Activated B cell treated with CpG ODN at 0.5 μM for 24 hours (primary cell): ENCODE results near the gene ANKH. TPM values are rescaled to one million over a fixed set of nuclear protein-coding genes. Genes with fewer than 3 reads are reported as not detected.
"Not testable (repeated sequence)": the region's sequence is repeated elsewhere in the genome, so short reads cannot be mapped to it uniquely, and the experiment has no call there.

ENCODE experiments used
- ATAC-seq: fragments of 200-7000 bp; cut with Tn5 transposase; one replicate; pipeline ENCODE4 v1.10.0; 2021; ENCODE audit warnings: low read depth, mild to moderate bottlenecking, moderate library complexity
- CTCF ChIA-PET: fragments of 350-600 bp; sonication (Branson Sonifier 250); formaldehyde crosslinking; loops from one replicate; lab custom pipeline; 2021; ENCODE audit warnings: antibody characterized with exemption; lab: Charles Lee
- POLR2A ChIA-PET: fragments of 350-600 bp; sonication (Branson Sonifier 250); formaldehyde crosslinking; loops from one replicate; lab custom pipeline; 2021; ENCODE audit warnings: antibody characterized with exemption; lab: Charles Lee
- DNase-seq: peaks from one replicate; pipeline ENCODE4 v3.0.0; 2022
- H3K27ac Mint-ChIP-seq: one replicate; pipeline ENCODE4 v1.8.0; 2020; ENCODE audit warnings: mixed read lengths
- H3K27me3 Mint-ChIP-seq: one replicate; pipeline ENCODE4 v1.8.0; 2021; ENCODE audit warnings: mixed read lengths
- H3K36me3 Mint-ChIP-seq: one replicate; pipeline ENCODE4 v1.8.0; 2021; ENCODE audit warnings: low read depth, mixed read lengths
- H3K4me1 Mint-ChIP-seq: one replicate; pipeline ENCODE4 v1.8.0; 2021; ENCODE audit warnings: mixed read lengths
- H3K4me3 Mint-ChIP-seq: one replicate; pipeline ENCODE4 v1.8.0; 2020; ENCODE audit warnings: mild to moderate bottlenecking, mixed read lengths
- H3K9me3 Mint-ChIP-seq: one replicate; pipeline ENCODE4 v1.8.0; 2020; ENCODE audit warnings: mixed read lengths
- intact Hi-C: fragments of 100-400 bp; cut with micrococcal nuclease; formaldehyde crosslinking; loops from one replicate; pipeline ENCODE4 v1.15.1; 2024
- total RNA-seq: library from RNA; stranded (reverse); gene quantifications from 2 replicates; pipeline ENCODE4 v1.2.3, GENCODE V29; 2022
- TF ChIP-seq, protein P1 (sequence below): fragments of 200-600 bp; IDR thresholded peaks from one replicate; pipeline ENCODE4 v1.8.0; 2022; ENCODE audit warnings: antibody characterized with exemption, mild to moderate bottlenecking

Gene ANKH
- total RNA-seq, 1 donor from 2014 or later = 43.3 TPM

- Mint-ChIP-seq H3K9me3 (no peaks in the 10 kb centered on the region), H3K4me1 (no peaks in the 10 kb centered on the region), H3K27me3 (no peaks in the 10 kb centered on the region), H3K4me3 (no peak overlapping the region), H3K36me3 (no peaks in the 10 kb centered on the region), H3K27ac (no peak overlapping the region)
- DNase-seq (no peak), ATAC-seq (no peak)
- intact Hi-C loops = no loop called here
- CTCF ChIA-PET = no interaction called here
- POLR2A ChIA-PET = interaction anchor here (1.0 kb wide), 1 partner anchor 47 kb away, joined by 3 read pairs; no protein-coding TSS in a partner anchor
- TF ChIP-seq, protein P1, sequence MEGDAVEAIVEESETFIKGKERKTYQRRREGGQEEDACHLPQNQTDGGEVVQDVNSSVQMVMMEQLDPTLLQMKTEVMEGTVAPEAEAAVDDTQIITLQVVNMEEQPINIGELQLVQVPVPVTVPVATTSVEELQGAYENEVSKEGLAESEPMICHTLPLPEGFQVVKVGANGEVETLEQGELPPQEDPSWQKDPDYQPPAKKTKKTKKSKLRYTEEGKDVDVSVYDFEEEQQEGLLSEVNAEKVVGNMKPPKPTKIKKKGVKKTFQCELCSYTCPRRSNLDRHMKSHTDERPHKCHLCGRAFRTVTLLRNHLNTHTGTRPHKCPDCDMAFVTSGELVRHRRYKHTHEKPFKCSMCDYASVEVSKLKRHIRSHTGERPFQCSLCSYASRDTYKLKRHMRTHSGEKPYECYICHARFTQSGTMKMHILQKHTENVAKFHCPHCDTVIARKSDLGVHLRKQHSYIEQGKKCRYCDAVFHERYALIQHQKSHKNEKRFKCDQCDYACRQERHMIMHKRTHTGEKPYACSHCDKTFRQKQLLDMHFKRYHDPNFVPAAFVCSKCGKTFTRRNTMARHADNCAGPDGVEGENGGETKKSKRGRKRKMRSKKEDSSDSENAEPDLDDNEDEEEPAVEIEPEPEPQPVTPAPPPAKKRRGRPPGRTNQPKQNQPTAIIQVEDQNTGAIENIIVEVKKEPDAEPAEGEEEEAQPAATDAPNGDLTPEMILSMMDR = no peak
Observed at GRCh38 chr5:14825977-14826376, 45.6 kb downstream of the ANKH start.

DNA sequence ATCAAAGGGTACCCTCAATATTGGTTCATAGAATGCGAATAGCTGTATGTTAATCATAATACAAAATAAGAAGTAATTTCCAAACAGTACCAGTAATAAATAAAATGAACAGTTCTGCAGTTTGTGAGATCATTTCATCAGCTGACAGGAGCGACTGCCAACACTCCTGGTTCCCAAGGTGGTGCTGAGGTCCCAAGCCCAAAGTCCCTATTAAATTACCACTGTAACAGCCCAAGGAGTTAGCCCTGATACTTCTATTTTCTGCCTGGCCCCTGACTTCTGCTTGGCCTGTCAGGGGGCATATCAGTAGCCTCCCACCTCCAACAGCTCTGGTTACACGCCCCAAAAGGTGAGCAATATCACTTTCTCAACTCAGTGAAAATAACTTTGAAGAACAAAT is 47.1 kb downstream of the ANKH start:
- Mint-ChIP-seq H3K27ac (no peak overlapping the region), H3K4me1 (peaks cover 3% of the 10 kb centered on the region), H3K36me3 (peaks cover 4% of the 10 kb centered on the region), H3K9me3 (peaks cover 3% of the 10 kb centered on the region), H3K4me3 (no peak overlapping the region), H3K27me3 (no peaks in the 10 kb centered on the region)
- ChIA-PET POLR2A (no interaction called here), CTCF (no interaction called here)
- ATAC-seq (no peak), DNase-seq (no peak)
- TF ChIP-seq, protein P1 = no peak
- intact Hi-C loops = no loop called here

DNA sequence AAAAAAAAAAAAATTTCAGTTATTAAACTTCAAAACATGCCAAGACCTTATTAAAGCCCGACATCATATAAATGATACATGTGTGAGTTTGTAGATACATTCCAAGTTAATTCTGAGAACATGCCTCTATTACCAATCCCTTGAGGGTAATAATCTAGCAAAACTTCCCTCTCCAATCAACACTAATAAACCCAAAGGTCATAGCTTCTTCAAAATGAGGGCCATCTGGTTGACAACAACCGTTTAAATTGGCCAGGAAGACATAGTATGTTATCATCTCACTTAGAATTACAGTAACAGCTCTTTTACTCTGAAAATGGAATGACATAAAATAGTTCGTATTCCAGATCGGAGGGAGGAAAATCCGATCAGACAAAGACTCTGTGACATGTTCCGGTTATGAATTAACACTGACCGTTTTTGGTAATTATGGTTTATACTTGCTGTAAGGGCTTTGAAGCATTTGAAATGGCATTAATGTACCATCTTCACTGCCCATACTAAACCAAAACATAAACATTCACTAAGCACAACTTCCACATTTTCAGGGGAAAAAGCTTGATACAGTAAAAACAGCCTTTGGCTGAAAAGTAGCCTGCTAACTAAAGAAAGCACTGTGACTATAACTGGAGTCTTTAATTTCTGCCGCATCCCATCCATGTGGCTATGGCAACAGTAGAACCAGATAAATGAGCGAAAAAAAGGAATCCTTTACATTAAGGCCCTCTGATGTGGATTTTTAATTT is 50.3 kb downstream of the ANKH start:
- CTCF ChIA-PET = no interaction called here
- peaks cover 3% of the 10 kb centered on the region for H3K9me3 Mint-ChIP-seq
- POLR2A ChIA-PET = interaction anchor here (0.6 kb wide), 1 partner anchor 10 kb away, joined by 3 read pairs; no protein-coding TSS in a partner anchor

GRCh38 chr5:14818931-14819790 is 52.4 kb downstream of the ANKH start:
- intact Hi-C loops = no loop called here

More for the DNA sequence above, 50.3 kb downstream of the ANKH start:
- TF ChIP-seq, protein P1 = no peak
- ATAC-seq = no peak
- Mint-ChIP-seq H3K4me1 (peaks cover 30% of the 10 kb centered on the region), H3K36me3 (peaks cover 4% of the 10 kb centered on the region), H3K27me3 (no peaks in the 10 kb centered on the region), H3K27ac (no peak overlapping the region), H3K4me3 (no peak overlapping the region)
- no peak for DNase-seq
- intact Hi-C loops = no loop called here

GRCh38 chr5:14817762-14818136 is 53.8 kb downstream of the ANKH start:
- H3K4me1 Mint-ChIP-seq = peaks cover 44% of the 10 kb centered on the region
- DNase-seq, H3K27me3 Mint-ChIP-seq, H3K36me3 Mint-ChIP-seq, H3K27ac Mint-ChIP-seq, intact Hi-C loops, H3K9me3 Mint-ChIP-seq: not testable (repeated sequence)
- CTCF ChIA-PET = interaction anchor here (0.9 kb wide), 1 partner anchor 33 kb away, joined by 3 read pairs; no protein-coding TSS in a partner anchor
- POLR2A ChIA-PET = interaction anchor here (0.6 to 1.4 kb wide), 2 partner anchors 8 to 14 kb away, joined by 11 to 13 read pairs; no protein-coding TSS in a partner anchor
- peak; percentile 67 for ATAC-seq
- peak overlapping the region; percentile 13 for H3K4me3 Mint-ChIP-seq

More at GRCh38 chr5:14818931-14819790, 52.4 kb downstream of the ANKH start:
- H3K27ac Mint-ChIP-seq = peak overlapping the region; percentile 24
- H3K36me3 Mint-ChIP-seq = peaks cover 4% of the 10 kb centered on the region
- ChIA-PET POLR2A (interaction anchor here (1.4 kb wide), 1 partner anchor 10 kb away, joined by 13 read pairs; no protein-coding TSS in a partner anchor), CTCF (interaction anchor here (0.5 kb wide), 1 partner anchor 24 kb away, joined by 3 read pairs; no protein-coding TSS in a partner anchor)
- no peak overlapping the region for H3K4me3 Mint-ChIP-seq
- TF ChIP-seq, protein P1 = no peak
- H3K4me1 Mint-ChIP-seq = peaks cover 30% of the 10 kb centered on the region
- no peak for ATAC-seq
- no peaks in the 10 kb centered on the region for H3K27me3 Mint-ChIP-seq
- DNase-seq = no peak
- H3K9me3 Mint-ChIP-seq = peaks cover 3% of the 10 kb centered on the region
